Body of pancreas (tissue), 4 donors: Measurements from ENCODE around the gene NUBP2.

Experiments
- CTCF ChIP-seq, 7 experiments: fragments of 450-650 bp in 4 of 7; fragments of 200-600 bp in 3 of 7; sonication (generic) in 3 of 7; IDR thresholded peaks; one replicate each; pipeline ENCODE4 v1.5.1; 2016 to 2019; ENCODE audit warnings: antibody characterized with exemption in 7 of 7
- POLR2A ChIP-seq, 3 donors: fragments of 450-650 bp; IDR thresholded peaks; one replicate each; pipeline ENCODE4 v1.6.1; 2016; ENCODE audit warnings: antibody characterized with exemption in 3 of 3, mild to moderate bottlenecking in 2 of 3

- TF ChIP-seq CTCF (IDR thresholded peaks at IDR 0.05) = no peak
- no peak for TF ChIP-seq POLR2A (IDR thresholded peaks at IDR 0.05)
Measured at GRCh38 chr16:1818204-1818872, 35.6 kb downstream of the NUBP2 start.
